IMR-90 (cell line): ENCODE measurements around the gene BLMH. TPM values are rescaled to one million over a fixed set of nuclear protein-coding genes. Genes with fewer than 3 reads are reported as not detected.
"Not testable (repeated sequence)": the region's sequence is repeated elsewhere in the genome, so short reads cannot be mapped to it uniquely, and the experiment has no call there.

Source experiments
- ATAC-seq: fragments of 200-7000 bp; cut with Tn5 transposase; 2 replicates; pipeline ENCODE4 v1.9.1; 2020; ENCODE audit warnings: low read depth, mild to moderate bottlenecking, moderate library complexity
- BruUV-seq: library from RNA; stranded (reverse); fragments of 400-500 nt; replicated peaks from 2 replicates; lab custom pipeline; 2021; lab: Mats Ljungman, UMichigan
- CTCF ChIA-PET: fragments of 300-600 bp; formaldehyde crosslinking; extraction: SDS; loops from one replicate; lab custom pipeline; 2021; ENCODE audit warnings: antibody characterized with exemption; lab: Yijun Ruan, JAX
- POLR2A ChIA-PET: fragments of 300-600 bp; sonication (Branson Sonifier 250); formaldehyde crosslinking; loops from one replicate; lab custom pipeline; 2022; ENCODE audit warnings: antibody characterized with exemption; ENCODE audit not compliant: unreplicated experiment; lab: Charles Lee
- DNase-seq: peaks from one replicate; pipeline ENCODE4 v3.0.0; 2013
- H2AFZ ChIP-seq: replicated peaks from 2 replicates; pipeline ENCODE3; 2013; ENCODE audit warnings: low read length, mild to moderate bottlenecking; ENCODE audit not compliant: poor library complexity
- H2AK5ac ChIP-seq: 2 replicates; pipeline ENCODE4 v1.6.1; 2013; ENCODE audit warnings: low read depth, low read length, inconsistent platforms
- H2AK9ac ChIP-seq: replicated peaks from 2 replicates; pipeline ENCODE3; 2013; ENCODE audit warnings: mild to moderate bottlenecking, low read depth, low read length, moderate library complexity; ENCODE audit not compliant: poor library complexity
- H2BK120ac ChIP-seq: 2 replicates; pipeline ENCODE4 v1.6.1; 2013; ENCODE audit warnings: low read depth, low read length, inconsistent platforms
- H2BK15ac ChIP-seq: 3 replicates; pipeline ENCODE4 v1.6.1; 2013; ENCODE audit warnings: low read depth, low read length, inconsistent platforms
- H2BK20ac ChIP-seq: 2 replicates; pipeline ENCODE4 v1.6.1; 2013; ENCODE audit warnings: low read depth, mild to moderate bottlenecking, inconsistent platforms, low read length, moderate library complexity
- H2BK5ac ChIP-seq: 2 replicates; pipeline ENCODE4 v1.6.1; 2013; ENCODE audit warnings: mild to moderate bottlenecking, low read depth, low read length, inconsistent platforms; ENCODE audit not compliant: poor library complexity, severe bottlenecking
- H3K14ac ChIP-seq: replicated peaks from 2 replicates; pipeline ENCODE4 v1.6.1; 2013; ENCODE audit warnings: low read depth, low read length, inconsistent platforms
- H3K18ac ChIP-seq: 2 replicates; pipeline ENCODE4 v1.6.1; 2013; ENCODE audit warnings: low read depth, low read length, control low read depth
- H3K23ac ChIP-seq: 2 replicates; pipeline ENCODE4 v1.6.1; 2013; ENCODE audit warnings: low read depth, low read length, inconsistent platforms
- H3K27ac ChIP-seq: 2 replicates; pipeline ENCODE4 v1.5.1; 2013; ENCODE audit warnings: mild to moderate bottlenecking, control low read depth, low read length; ENCODE audit not compliant: insufficient read depth
- H3K27me3 ChIP-seq: 2 replicates; pipeline ENCODE4 v1.6.1; 2013; ENCODE audit warnings: low read length; ENCODE audit not compliant: control insufficient read depth, insufficient read depth
- H3K36me3 ChIP-seq: 2 replicates; pipeline ENCODE4 v1.6.1; 2013; ENCODE audit warnings: low read length, mixed read lengths; ENCODE audit not compliant: control insufficient read depth, insufficient read depth
- H3K4ac ChIP-seq: 2 replicates; pipeline ENCODE4 v1.6.1; 2013; ENCODE audit warnings: low read depth, low read length, inconsistent platforms
- H3K4me1 ChIP-seq: 2 replicates; pipeline ENCODE4 v1.6.1; 2013; ENCODE audit warnings: low read length, mixed read lengths; ENCODE audit not compliant: control insufficient read depth, insufficient read depth
- H3K4me2 ChIP-seq: 2 replicates; pipeline ENCODE4 v1.6.1; 2013; ENCODE audit warnings: low read depth, mild to moderate bottlenecking, control low read depth, low read length, moderate library complexity
- H3K4me3 ChIP-seq: 2 replicates; pipeline ENCODE4 v1.5.1; 2013; ENCODE audit warnings: low read depth, mild to moderate bottlenecking, control low read depth, low read length, moderate library complexity; ENCODE audit not compliant: insufficient read depth
- H3K56ac ChIP-seq: 2 replicates; pipeline ENCODE4 v1.6.1; 2013; ENCODE audit warnings: low read length, inconsistent platforms; ENCODE audit not compliant: insufficient read depth; ENCODE audit errors: extremely low read depth
- H3K79me1 ChIP-seq, 2 experiments: 2 replicates each; pipeline ENCODE4 v1.6.1; 2013; ENCODE audit warnings: low read length in 2 of 2, inconsistent platforms in 1 of 2, low read depth in 1 of 2
- H3K9ac ChIP-seq: 2 replicates; pipeline ENCODE4 v1.6.1; 2013; ENCODE audit warnings: low read depth, low read length, control low read depth
- H3K9me1 ChIP-seq: 2 replicates; pipeline ENCODE4 v1.6.1; 2013; ENCODE audit warnings: low read length, inconsistent platforms; ENCODE audit not compliant: insufficient read depth
- H3K9me3 ChIP-seq: 2 replicates; pipeline ENCODE4 v1.6.1; 2013; ENCODE audit warnings: low read length; ENCODE audit not compliant: control insufficient read depth, insufficient read depth
- H4K20me1 ChIP-seq: 2 replicates; pipeline ENCODE4 v1.6.1; 2013; ENCODE audit warnings: low read length, inconsistent platforms; ENCODE audit not compliant: insufficient read depth
- H4K5ac ChIP-seq: 2 replicates; pipeline ENCODE4 v1.6.1; 2013; ENCODE audit warnings: mild to moderate bottlenecking, low read depth, low read length, control low read depth
- H4K8ac ChIP-seq, 2 experiments: 2 replicates each; pipeline ENCODE4 v1.6.1; 2013; ENCODE audit warnings: low read depth in 2 of 2, low read length in 2 of 2, control low read depth in 1 of 2, inconsistent platforms in 1 of 2
- H4K91ac ChIP-seq: 2 replicates; pipeline ENCODE4 v1.6.1; 2013; ENCODE audit warnings: low read depth, low read length, inconsistent platforms; ENCODE audit not compliant: insufficient read depth
- WGBS, 2 experiments: methylation state at CpG; one replicate each; pipeline versions ENCODE4 v1.1.5 to v1.1.7; 2013; ENCODE audit warnings: missing lambda C conversion rate in 2 of 2; ENCODE audit not compliant: insufficient read length in 1 of 2; ENCODE audit errors: extremely low coverage in 2 of 2; 5-methylcytosine and 5-hydroxymethylcytosine counted together
- dilution Hi-C: fragments of 300-500 bp; cut with HindIII; formaldehyde crosslinking; loops from one replicate; pipeline ENCODE4 v1.14.3; 2018; ENCODE audit warnings: low sequenced_read_pairs; ENCODE audit not compliant: unreplicated experiment
- in situ Hi-C: fragments of 300-500 bp; cut with MboI; formaldehyde crosslinking; loops from 3 replicates; pipeline ENCODE4 v1.14.3; 2019; ENCODE audit warnings: low sequenced_read_pairs, inconsistent platforms, mixed read lengths
- intact Hi-C: fragments of 100-400 bp; cut with micrococcal nuclease; formaldehyde crosslinking; loops from 2 replicates; pipeline ENCODE4 v1.10.0; 2022
- polyA plus RNA-seq, 3 experiments: library from polyadenylated mRNA; depleted of rRNA; stranded (reverse); fragments of >200 nt; gene quantifications; 2 replicates each; pipeline ENCODE4 v1.2.3, GENCODE V29; 2012; ENCODE audit warnings: low replicate concordance in 1 of 3
- total RNA-seq: library from RNA; depleted of rRNA; stranded (reverse); fragments of >200 nt; gene quantifications from 2 replicates; pipeline ENCODE4 v1.2.3, GENCODE V29; 2012

Gene BLMH
- total and polyA plus RNA-seq, 2 of the 4 experiments (the other 2 are of a cell fraction), result 17.3 to 20.8 TPM

DNA sequence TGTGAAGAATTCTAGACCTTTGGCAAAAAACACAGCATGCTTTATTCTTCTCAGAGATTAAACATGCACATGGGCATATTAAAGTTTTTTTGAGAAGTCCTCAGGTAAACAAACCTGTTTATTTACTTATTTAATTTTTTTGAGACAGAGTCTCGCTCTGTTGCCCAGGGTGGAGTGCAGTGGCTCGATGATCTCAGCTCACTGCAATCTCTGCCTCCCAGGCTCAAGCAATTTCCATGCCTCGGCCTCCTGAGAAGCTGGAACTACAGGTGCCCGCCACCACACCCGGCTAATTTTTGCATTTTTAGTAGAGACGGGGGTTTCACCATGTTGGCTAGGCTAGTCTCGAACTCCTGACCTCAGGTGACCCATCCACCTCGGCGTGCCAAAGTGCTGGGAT lies 91.1 kb downstream of the BLMH start:
- H3K9me1 ChIP-seq, dilution Hi-C loops, H3K4ac ChIP-seq, H2BK20ac ChIP-seq, H3K4me1 ChIP-seq, H2AK5ac ChIP-seq, H3K27ac ChIP-seq, H3K9ac ChIP-seq, H3K79me1 ChIP-seq, in situ Hi-C loops, H3K14ac ChIP-seq, H3K23ac ChIP-seq, H3K36me3 ChIP-seq, CTCF ChIA-PET, intact Hi-C loops, H2BK5ac ChIP-seq, ATAC-seq, H3K18ac ChIP-seq, H2BK120ac ChIP-seq, H4K91ac ChIP-seq, H4K5ac ChIP-seq, H3K56ac ChIP-seq, POLR2A ChIA-PET, H3K9me3 ChIP-seq, H4K8ac ChIP-seq, BruUV-seq, H2BK15ac ChIP-seq, DNase-seq, H2AK9ac ChIP-seq, H3K4me2 ChIP-seq, H3K4me3 ChIP-seq, H4K20me1 ChIP-seq, H2AFZ ChIP-seq: not testable (repeated sequence)
- 89% methylated on average over 6 of the region's 9 CpGs; no CpG with 5 or more reads in 1 of the 2 experiments for WGBS, 2 experiments
- peaks cover 11% of the 10 kb centered on the region for H3K27me3 ChIP-seq
